GM18502 (cell line): ENCODE data around the gene C1orf174.

Experiments used
- ATAC-seq: cut with Tn5 transposase; IDR thresholded peaks from one replicate; pipeline ENCODE4 v1.9.1; 2021; ENCODE audit warnings: mild to moderate bottlenecking; ENCODE audit not compliant: unreplicated experiment, poor library complexity

The C1orf174 gene

GRCh38 chr1:3900150-3900968, at the start of gene C1orf174:
Gene C1orf174 (minus strand): TSS chr1:3900272. CDS start chr1:3900186, 86 bp downstream.
- ATAC-seq = peak; percentile 75

- ATAC-seq = no peak
Observed at GRCh38 chr1:3948344-3948743, 48.3 kb upstream of the C1orf174 start.

- no peak for ATAC-seq
Observed at GRCh38 chr1:3945916-3946840, 46.1 kb upstream of the C1orf174 start.

GRCh38 chr1:3945222-3945621, 45.1 kb upstream of the C1orf174 start:
- ATAC-seq = no peak

GRCh38 chr1:3944578-3945125, 44.6 kb upstream of the C1orf174 start:
- no peak for ATAC-seq

GRCh38 chr1:3943806-3944577, 43.9 kb upstream of the C1orf174 start:
- ATAC-seq = no peak

- ATAC-seq = no peak
Observed at GRCh38 chr1:3943123-3943431, 43.0 kb upstream of the C1orf174 start.

GRCh38 chr1:3942416-3943122, 42.5 kb upstream of the C1orf174 start:
- no peak for ATAC-seq

- ATAC-seq = no peak
Observed at GRCh38 chr1:3940754-3941345, 40.8 kb upstream of the C1orf174 start.

- no peak for ATAC-seq
Observed at GRCh38 chr1:3940081-3940753, 40.1 kb upstream of the C1orf174 start.

GRCh38 chr1:3939242-3940080, 39.4 kb upstream of the C1orf174 start:
- ATAC-seq = no peak

GRCh38 chr1:3932156-3932919, 32.3 kb upstream of the C1orf174 start:
- no peak for ATAC-seq

- no peak for ATAC-seq
Observed at GRCh38 chr1:3931007-3931912, 31.2 kb upstream of the C1orf174 start.

GRCh38 chr1:3930301-3931006, 30.4 kb upstream of the C1orf174 start:
- ATAC-seq = no peak

- no peak for ATAC-seq
Observed at GRCh38 chr1:3929126-3929525, 29.1 kb upstream of the C1orf174 start.

GRCh38 chr1:3928586-3928985, 28.5 kb upstream of the C1orf174 start:
- ATAC-seq = no peak
